ENCODE results near the gene UNC45B.

DNA sequence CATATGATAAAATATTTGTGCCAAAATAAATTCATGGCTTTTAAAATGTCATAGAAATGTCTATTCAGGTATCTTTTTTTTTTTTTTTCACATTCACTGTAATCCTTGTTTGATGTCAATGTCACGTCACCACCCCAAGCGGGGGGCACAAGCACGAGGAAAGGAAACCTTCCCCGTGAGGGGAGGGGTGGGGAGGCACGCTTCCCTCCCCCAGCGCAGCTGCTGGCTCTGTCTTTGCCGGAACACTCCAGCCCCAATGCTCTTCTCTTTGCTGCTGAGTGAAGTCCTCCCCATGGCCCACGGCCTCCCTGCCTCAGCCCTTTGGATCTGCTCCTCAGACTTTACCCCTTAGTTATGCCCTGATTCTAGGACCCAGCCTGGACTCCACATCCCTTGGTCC is 45.1 kb downstream of the UNC45B start:
- TF ChIP-seq, protein P1, sequence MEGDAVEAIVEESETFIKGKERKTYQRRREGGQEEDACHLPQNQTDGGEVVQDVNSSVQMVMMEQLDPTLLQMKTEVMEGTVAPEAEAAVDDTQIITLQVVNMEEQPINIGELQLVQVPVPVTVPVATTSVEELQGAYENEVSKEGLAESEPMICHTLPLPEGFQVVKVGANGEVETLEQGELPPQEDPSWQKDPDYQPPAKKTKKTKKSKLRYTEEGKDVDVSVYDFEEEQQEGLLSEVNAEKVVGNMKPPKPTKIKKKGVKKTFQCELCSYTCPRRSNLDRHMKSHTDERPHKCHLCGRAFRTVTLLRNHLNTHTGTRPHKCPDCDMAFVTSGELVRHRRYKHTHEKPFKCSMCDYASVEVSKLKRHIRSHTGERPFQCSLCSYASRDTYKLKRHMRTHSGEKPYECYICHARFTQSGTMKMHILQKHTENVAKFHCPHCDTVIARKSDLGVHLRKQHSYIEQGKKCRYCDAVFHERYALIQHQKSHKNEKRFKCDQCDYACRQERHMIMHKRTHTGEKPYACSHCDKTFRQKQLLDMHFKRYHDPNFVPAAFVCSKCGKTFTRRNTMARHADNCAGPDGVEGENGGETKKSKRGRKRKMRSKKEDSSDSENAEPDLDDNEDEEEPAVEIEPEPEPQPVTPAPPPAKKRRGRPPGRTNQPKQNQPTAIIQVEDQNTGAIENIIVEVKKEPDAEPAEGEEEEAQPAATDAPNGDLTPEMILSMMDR (IDR thresholded peaks at IDR 0.05; ENCODE audit: extremely low read depth in 1 of 2, insufficient read depth in 1 of 2, low read depth in 1 of 2, low read length in 2 of 2) = no peak
- TF ChIP-seq POLR2A (IDR thresholded peaks at IDR 0.05; ENCODE audit: low read depth, low read length) (no peak), MAX (IDR thresholded peaks at IDR 0.05; ENCODE audit: insufficient read depth, insufficient read length) (no peak), JUN (IDR thresholded peaks at IDR 0.05; ENCODE audit: borderline replicate concordance, insufficient read depth, insufficient read length, low read depth) (no peak)

Measured in endothelial cell of umbilical vein (primary cell).